ENCODE results near the gene NME3. TPM values are rescaled to one million over a fixed set of nuclear protein-coding genes. Genes with fewer than 3 reads are reported as not detected.
A peak's percentile ranks its signal among the peaks of the same experiment; 100 is the strongest.

The NME3 gene
- total and polyA plus RNA-seq, 4 experiments from 2014 or later = 64.1 to 88.6 (median 77.3) TPM

DNA sequence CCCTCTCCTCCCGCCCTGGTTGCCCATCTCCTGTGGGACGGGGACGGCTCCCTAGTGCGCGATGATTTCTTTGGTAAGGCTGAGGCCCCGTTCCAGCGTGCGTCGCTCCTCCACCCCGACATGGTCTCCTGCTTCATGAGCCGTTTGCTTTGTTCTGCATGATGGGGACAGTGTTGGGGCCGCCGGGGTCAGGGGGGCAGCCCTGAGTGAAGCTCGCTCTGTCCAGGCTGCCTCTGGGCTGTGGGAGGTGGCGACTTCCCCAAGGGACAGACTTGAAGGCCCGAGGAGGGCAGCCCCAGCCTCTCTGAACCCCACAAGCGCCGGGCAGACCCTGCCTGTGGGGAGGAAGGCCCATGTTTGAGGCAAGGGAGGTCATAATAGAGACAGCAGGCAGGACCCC is 12.4 kb downstream of the NME3 start:
- Mint-ChIP-seq H3K27me3 (no peaks in the 10 kb centered on the region), H3K36me3 (peaks cover 4 to 20% of the 10 kb centered on the region in 2 donors), H3K27ac (peak overlapping the region in 1 of 7 donors; percentile 37), H3K4me1 (peaks cover 8 to 20% (median 14%) of the 10 kb centered on the region in 4 donors), H3K4me3 (no peak overlapping the region), H3K9me3 (no peaks in the 10 kb centered on the region)
- ChIA-PET POLR2A (ENCODE audit: partially characterized antibody) (no interaction called here), CTCF (ENCODE audit: partially characterized antibody) (no interaction called here)
- H3K36me3 ChIP-seq (ENCODE audit: insufficient read depth, low read length) = peaks cover 12% of the 10 kb centered on the region
- no peak overlapping the region for H3K27ac ChIP-seq (ENCODE audit: low read depth, low read length)
- no peak overlapping the region for H3K4me3 ChIP-seq (ENCODE audit: low read length in 2 of 2)
- no peaks in the 10 kb centered on the region for H3K27me3 ChIP-seq (ENCODE audit: insufficient read depth, low read length)
- H3K9me3 ChIP-seq (ENCODE audit: control insufficient read depth in 1 of 2, low read length in 2 of 2) = no peaks in the 10 kb centered on the region
- intact Hi-C loops (cut with micrococcal nuclease) = no loop called here
- peaks cover 9% of the 10 kb centered on the region for H3K4me1 ChIP-seq (ENCODE audit: insufficient read depth, low read length)
- DNase-seq = no peak

DNA sequence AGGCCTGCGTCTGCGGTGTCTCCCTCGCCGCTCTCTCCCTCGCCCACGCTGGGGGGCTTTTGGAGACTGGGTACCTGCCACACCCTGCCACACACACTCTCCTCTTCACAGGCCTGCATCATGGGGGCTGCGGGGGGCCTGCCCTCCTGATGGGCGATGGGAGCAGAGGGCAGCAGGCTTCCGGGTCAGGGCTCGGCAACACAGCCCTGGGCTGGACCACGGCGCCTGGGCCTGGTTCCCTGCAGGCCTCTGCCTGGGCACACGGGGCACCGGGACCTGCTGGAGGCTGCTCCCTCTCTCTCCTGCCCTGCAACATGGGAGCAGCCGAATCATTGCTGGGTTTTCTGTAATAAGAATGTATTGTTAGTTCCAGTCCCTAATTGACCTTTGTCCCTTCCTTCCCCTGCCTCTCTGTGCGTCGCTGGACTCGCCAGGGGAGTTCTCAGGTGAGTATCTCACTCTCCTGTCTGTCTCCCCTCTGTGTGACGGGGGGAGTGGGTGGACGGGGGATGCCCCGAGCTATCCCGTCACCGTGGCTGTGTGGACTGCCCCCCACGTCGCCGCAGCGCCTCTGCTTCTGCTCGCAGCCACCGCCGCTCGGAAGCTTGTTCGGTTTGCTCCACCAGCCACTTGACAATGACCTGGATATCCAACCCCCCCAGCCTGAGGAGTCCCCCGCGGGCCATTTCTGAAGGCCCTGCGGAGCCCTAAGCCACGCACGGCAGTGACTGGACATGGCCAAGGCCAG is 13.5 kb downstream of the NME3 start:
- Mint-ChIP-seq H3K4me3 (peak overlapping the region in 1 of 8 donors; percentile 11), H3K36me3 (peaks cover 4 to 22% of the 10 kb centered on the region in 2 donors), H3K27me3 (no peaks in the 10 kb centered on the region), H3K27ac (peak overlapping the region in 3 of 7 donors; percentile 22 to 46 (median 23)), H3K4me1 (peaks cover 8 to 20% (median 14%) of the 10 kb centered on the region in 4 donors), H3K9me3 (no peaks in the 10 kb centered on the region)
- no peak for DNase-seq
- intact Hi-C loops (cut with micrococcal nuclease) = no loop called here
- peaks cover 9% of the 10 kb centered on the region for H3K4me1 ChIP-seq (ENCODE audit: insufficient read depth, low read length)
- H3K27ac ChIP-seq (ENCODE audit: low read depth, low read length) = no peak overlapping the region
- ChIA-PET CTCF (ENCODE audit: partially characterized antibody) (no interaction called here), POLR2A (ENCODE audit: partially characterized antibody) (no interaction called here)
- H3K4me3 ChIP-seq (ENCODE audit: low read length in 2 of 2) = no peak overlapping the region
- peaks cover 10% of the 10 kb centered on the region for H3K36me3 ChIP-seq (ENCODE audit: insufficient read depth, low read length)
- no peaks in the 10 kb centered on the region for H3K27me3 ChIP-seq (ENCODE audit: insufficient read depth, low read length)
- no peaks in the 10 kb centered on the region for H3K9me3 ChIP-seq (ENCODE audit: control insufficient read depth in 1 of 2, low read length in 2 of 2)

DNA sequence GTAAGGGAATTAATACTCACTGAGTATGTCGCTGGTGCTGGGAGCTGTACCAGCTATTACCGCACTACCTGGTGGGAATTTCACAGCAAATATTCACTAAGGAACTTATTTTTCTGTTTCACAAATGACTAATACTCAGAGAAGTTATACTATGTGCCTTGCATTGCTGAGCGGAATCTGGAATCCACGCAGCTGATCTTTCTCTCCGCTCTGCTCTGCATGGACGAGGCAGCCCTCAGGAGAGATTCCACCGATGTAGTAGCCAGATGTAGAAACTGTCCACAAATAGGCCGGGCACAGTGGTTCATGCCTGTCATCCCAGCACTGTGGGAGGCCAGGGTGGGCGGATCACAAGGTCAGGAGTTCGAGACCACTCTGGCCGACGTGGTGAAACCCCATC is 17.1 kb downstream of the NME3 start:
- POLR2A ChIA-PET (ENCODE audit: partially characterized antibody) = no interaction called here
- no peaks in the 10 kb centered on the region for H3K9me3 ChIP-seq (ENCODE audit: control insufficient read depth in 1 of 2, low read length in 2 of 2)
- peaks cover 20% of the 10 kb centered on the region for H3K36me3 ChIP-seq (ENCODE audit: insufficient read depth, low read length)
- CTCF ChIA-PET (ENCODE audit: partially characterized antibody) = no interaction called here
- H3K4me3 Mint-ChIP-seq = no peak overlapping the region
- no peak overlapping the region for H3K4me3 ChIP-seq (ENCODE audit: low read length in 2 of 2)
- H3K9me3 Mint-ChIP-seq = no peaks in the 10 kb centered on the region
- H3K27ac Mint-ChIP-seq = peak overlapping the region in 1 of 7 donors; percentile 64
- H3K27me3 ChIP-seq (ENCODE audit: insufficient read depth, low read length) = no peaks in the 10 kb centered on the region
- peaks cover 8 to 22% of the 10 kb centered on the region in 2 donors for H3K36me3 Mint-ChIP-seq
- H3K27ac ChIP-seq (ENCODE audit: low read depth, low read length) = no peak overlapping the region
- DNase-seq = no peak
- no peaks in the 10 kb centered on the region for H3K27me3 Mint-ChIP-seq
- H3K4me1 ChIP-seq (ENCODE audit: insufficient read depth, low read length) = peaks cover 9% of the 10 kb centered on the region
- H3K4me1 Mint-ChIP-seq = peaks cover 8 to 20% (median 14%) of the 10 kb centered on the region in 4 donors
- intact Hi-C loops (cut with micrococcal nuclease) = no loop called here

DNA sequence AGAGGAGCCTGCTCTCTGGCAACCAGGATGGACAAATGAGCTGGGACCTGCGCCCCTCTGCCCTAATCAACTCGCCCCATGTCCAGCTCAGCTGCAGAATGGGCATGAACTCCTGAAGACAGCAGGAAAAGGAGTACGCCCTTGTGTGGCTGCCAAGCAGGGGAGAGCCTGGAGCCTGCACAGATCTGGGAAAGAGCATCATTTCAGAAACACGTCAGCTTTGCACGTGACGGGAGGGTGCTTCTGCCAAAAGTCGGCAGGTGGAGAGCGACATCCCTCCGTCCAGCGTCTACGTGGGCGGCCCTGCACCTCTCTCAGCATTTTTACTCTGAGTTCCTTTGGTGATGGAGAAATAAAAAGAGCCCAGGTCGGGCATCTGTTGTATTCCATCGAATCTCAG is 18.5 kb downstream of the NME3 start:
- no peaks in the 10 kb centered on the region for H3K9me3 Mint-ChIP-seq
- H3K4me3 Mint-ChIP-seq = no peak overlapping the region
- Histone ChIP-seq H3K4me3 (ENCODE audit: low read length in 2 of 2) (no peak overlapping the region), H3K4me1 (ENCODE audit: insufficient read depth, low read length) (peaks cover 9% of the 10 kb centered on the region), H3K27me3 (ENCODE audit: insufficient read depth, low read length) (no peaks in the 10 kb centered on the region), H3K36me3 (ENCODE audit: insufficient read depth, low read length) (peaks cover 33% of the 10 kb centered on the region), H3K9me3 (ENCODE audit: control insufficient read depth in 1 of 2, low read length in 2 of 2) (no peaks in the 10 kb centered on the region), H3K27ac (ENCODE audit: low read depth, low read length) (no peak overlapping the region)
- intact Hi-C loops (cut with micrococcal nuclease) = no loop called here
- no peak overlapping the region for H3K27ac Mint-ChIP-seq
- H3K4me1 Mint-ChIP-seq = peaks cover 8 to 20% (median 14%) of the 10 kb centered on the region in 4 donors
- no peaks in the 10 kb centered on the region for H3K27me3 Mint-ChIP-seq
- POLR2A ChIA-PET (ENCODE audit: partially characterized antibody) = no interaction called here
- peak in 1 of 5 donors; percentile 9 for DNase-seq
- CTCF ChIA-PET (ENCODE audit: partially characterized antibody) = no interaction called here
- peaks cover 14 to 33% of the 10 kb centered on the region in 2 donors for H3K36me3 Mint-ChIP-seq

DNA sequence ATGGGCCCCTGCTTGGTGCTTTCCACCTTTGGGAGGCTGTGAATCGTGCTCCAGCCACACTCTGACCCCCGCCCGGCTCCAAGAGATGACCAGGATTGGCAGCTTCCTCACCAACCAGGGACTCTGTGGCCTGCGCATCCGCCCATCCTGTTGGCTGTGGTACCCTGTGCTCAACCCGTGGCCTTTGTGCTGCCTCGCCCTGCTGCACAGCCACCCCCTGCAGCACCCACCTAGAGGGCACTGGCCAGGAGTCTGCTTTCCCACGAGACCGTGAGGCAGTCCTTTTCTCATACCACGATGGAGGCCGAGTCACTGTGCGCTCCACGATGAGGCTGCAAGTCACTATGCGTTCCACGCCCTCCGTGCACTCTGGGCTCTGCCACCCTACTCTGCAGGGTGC is 19.4 kb downstream of the NME3 start:
- H3K27me3 ChIP-seq (ENCODE audit: insufficient read depth, low read length) = no peaks in the 10 kb centered on the region
- Mint-ChIP-seq H3K9me3 (no peaks in the 10 kb centered on the region), H3K36me3 (peaks cover 18 to 39% of the 10 kb centered on the region in 2 donors), H3K4me1 (peaks cover 3 to 12% (median 8%) of the 10 kb centered on the region in 4 donors), H3K27me3 (no peaks in the 10 kb centered on the region), H3K4me3 (no peak overlapping the region), H3K27ac (no peak overlapping the region)
- H3K4me3 ChIP-seq (ENCODE audit: low read length in 2 of 2) = no peak overlapping the region
- peaks cover 39% of the 10 kb centered on the region for H3K36me3 ChIP-seq (ENCODE audit: insufficient read depth, low read length)
- intact Hi-C loops (cut with micrococcal nuclease) = no loop called here
- ChIA-PET POLR2A (ENCODE audit: partially characterized antibody) (no interaction called here), CTCF (ENCODE audit: partially characterized antibody) (no interaction called here)
- H3K27ac ChIP-seq (ENCODE audit: low read depth, low read length) = no peak overlapping the region
- peaks cover 3% of the 10 kb centered on the region for H3K4me1 ChIP-seq (ENCODE audit: insufficient read depth, low read length)
- peak in 1 of 5 donors; percentile 33 for DNase-seq
- no peaks in the 10 kb centered on the region for H3K9me3 ChIP-seq (ENCODE audit: control insufficient read depth in 1 of 2, low read length in 2 of 2)

DNA sequence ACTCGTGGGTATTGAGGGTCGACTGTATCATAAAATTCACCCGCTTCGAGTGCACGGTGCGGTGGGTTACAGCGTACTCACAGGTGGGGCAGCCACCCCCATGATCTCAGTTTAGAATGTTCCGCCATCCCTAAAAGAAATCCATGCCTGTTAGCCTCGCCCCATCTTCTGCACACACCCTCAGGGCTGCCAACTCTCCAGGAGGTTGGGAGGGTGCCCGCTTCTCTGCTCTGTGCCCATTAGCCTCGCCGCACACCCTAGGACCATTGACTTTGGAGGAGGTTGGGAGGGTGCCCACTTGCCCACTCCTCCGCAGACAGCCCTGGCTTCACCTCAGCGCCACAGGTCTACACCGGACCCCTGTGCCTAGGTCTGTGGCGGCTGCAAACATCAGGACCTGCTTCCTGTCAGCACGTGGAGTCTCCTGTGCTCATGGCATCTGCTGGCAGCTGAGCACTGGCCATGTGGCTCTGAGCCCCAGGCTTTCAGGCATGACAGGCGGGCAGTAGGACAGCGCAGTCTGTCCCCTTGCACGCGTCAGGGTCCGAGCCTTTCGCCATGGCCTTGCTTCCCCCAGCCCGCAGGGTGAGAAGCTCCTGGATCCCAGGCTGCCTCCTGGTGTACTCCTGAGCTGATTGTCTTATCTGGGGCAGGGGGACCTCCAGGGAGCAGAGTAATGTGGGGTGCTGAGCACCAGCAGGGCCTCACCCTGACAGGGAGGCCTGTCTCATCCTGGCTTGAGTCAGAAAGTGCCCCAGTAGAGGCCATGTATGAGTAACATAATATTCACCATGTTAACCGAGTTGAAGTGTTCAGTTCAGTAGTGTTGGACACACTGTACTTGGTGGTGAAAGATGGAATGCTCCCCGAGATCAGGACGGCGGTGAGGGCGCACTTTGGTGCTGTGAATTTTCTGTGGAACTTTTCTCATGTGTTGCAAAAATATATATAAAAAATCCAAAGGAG is 21.9 kb downstream of the NME3 start:
- H3K4me3 Mint-ChIP-seq = no peak overlapping the region
- no peaks in the 10 kb centered on the region for H3K27me3 ChIP-seq (ENCODE audit: insufficient read depth, low read length)
- H3K9me3 ChIP-seq (ENCODE audit: control insufficient read depth in 1 of 2, low read length in 2 of 2) = no peaks in the 10 kb centered on the region
- no peak overlapping the region for H3K4me3 ChIP-seq (ENCODE audit: low read length in 2 of 2)
- ChIA-PET CTCF (ENCODE audit: partially characterized antibody) (no interaction called here), POLR2A (ENCODE audit: partially characterized antibody) (interaction anchor here (0.6 kb wide), 1 partner anchor 274 kb away, joined by 3 read pairs; no protein-coding TSS in a partner anchor)
- no peaks in the 10 kb centered on the region for H3K9me3 Mint-ChIP-seq
- no peak overlapping the region for H3K27ac Mint-ChIP-seq
- H3K36me3 Mint-ChIP-seq = peaks cover 26 to 54% of the 10 kb centered on the region in 2 donors
- intact Hi-C loops (cut with micrococcal nuclease) = no loop called here
- peaks cover 49% of the 10 kb centered on the region for H3K36me3 ChIP-seq (ENCODE audit: insufficient read depth, low read length)
- H3K4me1 ChIP-seq (ENCODE audit: insufficient read depth, low read length) = no peaks in the 10 kb centered on the region
- no peaks in the 10 kb centered on the region for H3K4me1 Mint-ChIP-seq
- H3K27ac ChIP-seq (ENCODE audit: low read depth, low read length) = no peak overlapping the region
- DNase-seq = peak in 1 of 5 donors; percentile 31
- H3K27me3 Mint-ChIP-seq = no peaks in the 10 kb centered on the region

DNA sequence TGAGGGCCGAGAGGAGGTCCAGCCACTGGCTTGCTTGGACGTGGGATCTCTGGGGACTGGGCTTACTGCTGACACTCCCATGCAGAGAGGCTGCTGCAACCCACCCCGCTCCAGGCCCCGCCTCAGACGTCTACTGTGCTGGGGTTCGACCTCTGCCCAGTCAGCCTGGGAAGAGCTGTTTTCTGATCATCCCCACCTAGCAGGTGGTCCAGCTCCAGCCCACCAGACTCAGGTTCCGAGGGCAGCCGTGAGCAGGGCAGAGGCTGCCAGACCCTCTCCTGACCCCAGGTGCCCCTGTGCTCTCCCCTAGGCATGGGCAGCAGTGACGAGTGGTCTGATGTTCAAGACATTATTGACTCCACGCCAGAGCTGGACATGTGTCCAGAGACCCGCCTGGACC is 23.4 kb downstream of the NME3 start:
- H3K36me3 Mint-ChIP-seq = peaks cover 27 to 52% of the 10 kb centered on the region in 2 donors
- CTCF ChIA-PET (ENCODE audit: partially characterized antibody) = no interaction called here

More for the DNA sequence above, 23.4 kb downstream of the NME3 start:
- Mint-ChIP-seq H3K4me1 (no peaks in the 10 kb centered on the region), H3K9me3 (no peaks in the 10 kb centered on the region), H3K27ac (no peak overlapping the region), H3K27me3 (no peaks in the 10 kb centered on the region), H3K4me3 (no peak overlapping the region)
- H3K4me3 ChIP-seq (ENCODE audit: low read length in 2 of 2) = no peak overlapping the region
- POLR2A ChIA-PET (ENCODE audit: partially characterized antibody) = interaction anchor here (0.6 kb wide), 1 partner anchor 53 kb away, joined by 3 read pairs; no protein-coding TSS in a partner anchor
- H3K27me3 ChIP-seq (ENCODE audit: insufficient read depth, low read length) = no peaks in the 10 kb centered on the region
- H3K27ac ChIP-seq (ENCODE audit: low read depth, low read length) = no peak overlapping the region
- H3K4me1 ChIP-seq (ENCODE audit: insufficient read depth, low read length) = no peaks in the 10 kb centered on the region
- H3K36me3 ChIP-seq (ENCODE audit: insufficient read depth, low read length) = peaks cover 61% of the 10 kb centered on the region
- intact Hi-C loops (cut with micrococcal nuclease) = no loop called here
- no peaks in the 10 kb centered on the region for H3K9me3 ChIP-seq (ENCODE audit: control insufficient read depth in 1 of 2, low read length in 2 of 2)
- DNase-seq = no peak
